H1 (cell line): Measurements from ENCODE around the gene MEF2D. TPM values are rescaled to one million over a fixed set of nuclear protein-coding genes. Genes with fewer than 3 reads are reported as not detected.

Experiments used
- CTCF ChIA-PET: fragments of 300-600 bp; sonication (Branson Sonifier 250); formaldehyde crosslinking; loops from one replicate; lab custom pipeline; 2021; ENCODE audit not compliant: partially characterized antibody; lab: Charles Lee
- POLR2A ChIA-PET: fragments of 300-600 bp; sonication (Branson Sonifier 250); formaldehyde crosslinking; loops from one replicate; lab custom pipeline; 2021; ENCODE audit warnings: inconsistent platforms; ENCODE audit not compliant: partially characterized antibody; lab: Charles Lee
- DNase-seq, 2 experiments: peaks; one replicate each; pipeline versions ENCODE4 v3.0.0 to v3.0.0-alpha.2; 2010 to 2022; ENCODE audit warnings: low spot score in 2 of 2, low read depth in 1 of 2, mixed read lengths in 1 of 2
- FAIRE-seq: peaks from 2 replicates; lab custom pipeline; 2011; peaks lifted over from hg19 to GRCh38; lab: Jason Lieb, UNC
- H2AFZ ChIP-seq: 2 replicates; pipeline ENCODE4 v1.8.1; 2012; ENCODE audit warnings: low read length, inconsistent platforms
- H2AK5ac ChIP-seq: 2 replicates; pipeline ENCODE4 v1.6.1; 2013; ENCODE audit warnings: low read depth, low read length
- H2BK120ac ChIP-seq: replicated peaks from 2 replicates; pipeline ENCODE3; 2013; ENCODE audit warnings: low read depth, low read length, inconsistent platforms
- H2BK12ac ChIP-seq: 2 replicates; pipeline ENCODE4 v1.6.1; 2013; ENCODE audit warnings: low read depth, low read length
- H2BK15ac ChIP-seq: 2 replicates; pipeline ENCODE4 v1.6.1; 2013; ENCODE audit warnings: low read length
- H2BK20ac ChIP-seq: 2 replicates; pipeline ENCODE4 v1.6.1; 2013; ENCODE audit warnings: low read length
- H2BK5ac ChIP-seq: 2 replicates; pipeline ENCODE4 v1.6.1; 2013; ENCODE audit warnings: low read depth, low read length
- H3K14ac ChIP-seq: 2 replicates; pipeline ENCODE4 v1.6.1; 2013; ENCODE audit warnings: inconsistent platforms; ENCODE audit not compliant: insufficient read length
- H3K18ac ChIP-seq: 2 replicates; pipeline ENCODE4 v1.6.1; 2013; ENCODE audit warnings: low read length; ENCODE audit errors: extremely low read depth
- H3K23ac ChIP-seq: 2 replicates; pipeline ENCODE4 v1.6.1; 2013; ENCODE audit warnings: inconsistent platforms; ENCODE audit not compliant: insufficient read length
- H3K23me2 ChIP-seq: 2 replicates; pipeline ENCODE4 v1.6.1; 2013; ENCODE audit warnings: low read depth, low read length
- H3K27ac ChIP-seq: 2 replicates; pipeline ENCODE4 v1.6.1; 2011; ENCODE audit warnings: low read depth, low read length, inconsistent platforms
- H3K27me3 ChIP-seq, 4 experiments: replicated peaks in 1 of 4; 1 replicate in 1 of 4; 2 replicates in 3 of 4; pipeline versions ENCODE4 v1.6.1 to v1.8.1; 2011 to 2013; ENCODE audit warnings: low read length in 3 of 4, mild to moderate bottlenecking in 3 of 4, inconsistent platforms in 2 of 4, mixed read lengths in 2 of 4, moderate library complexity in 1 of 4; ENCODE audit not compliant: control insufficient read depth in 3 of 4, insufficient read depth in 3 of 4; ENCODE audit errors: extremely low read depth in 1 of 4
- H3K36me3 ChIP-seq, 4 experiments: 2 replicates each; pipeline versions ENCODE4 v1.6.1 to v1.8.1; 2011 to 2013; ENCODE audit warnings: mild to moderate bottlenecking in 4 of 4, low read length in 3 of 4, moderate library complexity in 2 of 4, control low read depth in 1 of 4, inconsistent platforms in 1 of 4; ENCODE audit not compliant: insufficient read depth in 4 of 4, control insufficient read depth in 2 of 4
- H3K4ac ChIP-seq: replicated peaks from 2 replicates; pipeline ENCODE3; 2013; ENCODE audit warnings: low read length, low read depth, mixed read lengths, inconsistent platforms; ENCODE audit not compliant: insufficient read length
- H3K4me1 ChIP-seq, 4 experiments: replicated peaks in 1 of 4; 1 replicate in 1 of 4; 2 replicates in 3 of 4; pipeline versions ENCODE4 v1.6.1 to v1.8.1; 2011 to 2013; ENCODE audit warnings: low read length in 3 of 4, inconsistent platforms in 2 of 4, mixed read lengths in 1 of 4; ENCODE audit not compliant: insufficient read depth in 4 of 4, control insufficient read depth in 3 of 4
- H3K4me2 ChIP-seq, 2 experiments: 2 replicates each; pipeline versions ENCODE4 v1.6.1 to v1.8.1; 2011 to 2013; ENCODE audit warnings: low read depth in 2 of 2, low read length in 2 of 2, control low read depth in 1 of 2, inconsistent platforms in 1 of 2, mild to moderate bottlenecking in 1 of 2; ENCODE audit not compliant: insufficient read depth in 1 of 2
- H3K4me3 ChIP-seq, 4 experiments: fragments of 200-600, 300-600 bp in 1 of 4; sonication (generic), shearing (Covaris generic), sonication (Bioruptor Twin) in 1 of 4; 2 replicates each; pipeline versions ENCODE4 v1.5.1 to v1.8.1; 2011 to 2016; ENCODE audit warnings: low read length in 4 of 4, low read depth in 3 of 4, control low read depth in 2 of 4, inconsistent platforms in 2 of 4, mild to moderate bottlenecking in 2 of 4, mixed read lengths in 1 of 4, moderate library complexity in 1 of 4; ENCODE audit not compliant: insufficient read depth in 2 of 4; ENCODE audit errors: extremely low read depth in 1 of 4
- H3K56ac ChIP-seq: replicated peaks from 2 replicates; pipeline ENCODE3; 2013; ENCODE audit warnings: low read depth, mild to moderate bottlenecking, mixed read lengths, low read length, inconsistent platforms; ENCODE audit not compliant: insufficient read length
- H3K79me1 ChIP-seq: 2 replicates; pipeline ENCODE4 v1.6.1; 2013; ENCODE audit warnings: low read depth, low read length, control low read depth
- H3K79me2 ChIP-seq, 2 experiments: 2 replicates each; pipeline versions ENCODE4 v1.6.1 to v1.8.1; 2012 to 2013; ENCODE audit warnings: low read length in 2 of 2, mild to moderate bottlenecking in 2 of 2, inconsistent platforms in 1 of 2; ENCODE audit not compliant: insufficient read depth in 2 of 2, control insufficient read depth in 1 of 2
- H3K9ac ChIP-seq, 4 experiments: replicated peaks in 1 of 4; 1 replicate in 1 of 4; 2 replicates in 3 of 4; pipeline versions ENCODE4 v1.6.1 to v1.8.1; 2011 to 2013; ENCODE audit warnings: low read depth in 3 of 4, low read length in 3 of 4, control low read depth in 2 of 4, mild to moderate bottlenecking in 2 of 4, moderate library complexity in 2 of 4, inconsistent platforms in 1 of 4; ENCODE audit errors: extremely low read depth in 1 of 4
- H3K9me3 ChIP-seq, 2 experiments: 2 replicates each; pipeline versions ENCODE4 v1.6.1 to v1.8.1; 2012 to 2013; ENCODE audit warnings: mild to moderate bottlenecking in 2 of 2, moderate library complexity in 2 of 2, control low read depth in 1 of 2, inconsistent platforms in 1 of 2, low read depth in 1 of 2, low read length in 1 of 2, mixed read lengths in 1 of 2; ENCODE audit not compliant: insufficient read depth in 2 of 2
- H4K20me1 ChIP-seq, 2 experiments: replicated peaks in 1 of 2; 2 replicates each; pipeline versions ENCODE3 to v1.8.1; 2011 to 2013; ENCODE audit warnings: inconsistent platforms in 2 of 2, low read length in 2 of 2, mild to moderate bottlenecking in 1 of 2; ENCODE audit not compliant: insufficient read depth in 2 of 2, control insufficient read depth in 1 of 2
- H4K5ac ChIP-seq: 2 replicates; pipeline ENCODE4 v1.6.1; 2013; ENCODE audit warnings: low read length, low read depth, mixed read lengths, inconsistent platforms; ENCODE audit not compliant: insufficient read length
- H4K8ac ChIP-seq: 2 replicates; pipeline ENCODE4 v1.8.0; 2013; ENCODE audit warnings: mild to moderate bottlenecking, moderate library complexity, low read length, inconsistent platforms; ENCODE audit not compliant: insufficient read depth; ENCODE audit errors: extremely low read depth
- H4K91ac ChIP-seq: replicated peaks from 2 replicates; pipeline ENCODE3; 2013; ENCODE audit warnings: low read length, mixed read lengths, inconsistent platforms; ENCODE audit not compliant: insufficient read length
- SIN3A ChIP-seq, 2 experiments: IDR thresholded peaks in 1 of 2; conservative IDR thresholded peaks in 1 of 2; 2 replicates each; pipeline ENCODE4 v1.6.1; 2011 to 2012; ENCODE audit warnings: low read length in 2 of 2, improper control_type of control experiment in 1 of 2, low read depth in 1 of 2, mild to moderate bottlenecking in 1 of 2
- SUZ12 ChIP-seq: fragments of 200-600 bp; sonication (generic); IDR thresholded peaks from 2 replicates; pipeline ENCODE4 v1.6.1; 2012; ENCODE audit warnings: mild to moderate bottlenecking, inconsistent platforms, low read length, moderate library complexity, mixed read lengths
- WGBS, 2 experiments: shearing (Covaris generic) in 1 of 2; methylation state at CpG; one replicate each; pipeline versions ENCODE4 v1.1.6 to v1.1.7; 2013 to 2015; ENCODE audit warnings: low lambda C conversion rate in 2 of 2, mixed read lengths in 2 of 2, inconsistent platforms in 1 of 2, low coverage in 1 of 2, missing lambda C conversion rate in 1 of 2; ENCODE audit not compliant: insufficient replicate concordance in 2 of 2, insufficient coverage in 1 of 2, insufficient read length in 1 of 2; ENCODE audit errors: extremely low coverage in 1 of 2, missing lambda C conversion rate in 1 of 2; 5-methylcytosine and 5-hydroxymethylcytosine counted together
- polyA plus RNA-seq, 7 experiments: library from polyadenylated mRNA; depleted of rRNA in 3 of 7; stranded (reverse) in 5 of 7; unstranded in 2 of 7; fragments of >200 nt in 5 of 7; fragments of 200-250 nt in 2 of 7; gene quantifications; 1 replicate in 5 of 7; 2 replicates in 1 of 7; 4 replicates in 1 of 7; pipeline versions ENCODE4 v1.2.1 to v1.2.3, GENCODE V29; 2011 to 2013; ENCODE audit warnings: missing spikeins in 2 of 7, mixed read lengths in 2 of 7
- total RNA-seq: library from RNA; stranded (reverse); fragmentation: NEBNext Ultra II Directional; extraction: Animal tissue kit (Norgen Biotek cat#: 25700); gene quantifications from 2 replicates; pipeline ENCODE4 v1.2.1, GENCODE V29; 2021

The MEF2D gene
- total and polyA plus RNA-seq, 2 of the 8 experiments (the other 6 are each of a cell fraction or from before 2014, with no cell fraction given) = 17.3 to 20.3 TPM

DNA sequence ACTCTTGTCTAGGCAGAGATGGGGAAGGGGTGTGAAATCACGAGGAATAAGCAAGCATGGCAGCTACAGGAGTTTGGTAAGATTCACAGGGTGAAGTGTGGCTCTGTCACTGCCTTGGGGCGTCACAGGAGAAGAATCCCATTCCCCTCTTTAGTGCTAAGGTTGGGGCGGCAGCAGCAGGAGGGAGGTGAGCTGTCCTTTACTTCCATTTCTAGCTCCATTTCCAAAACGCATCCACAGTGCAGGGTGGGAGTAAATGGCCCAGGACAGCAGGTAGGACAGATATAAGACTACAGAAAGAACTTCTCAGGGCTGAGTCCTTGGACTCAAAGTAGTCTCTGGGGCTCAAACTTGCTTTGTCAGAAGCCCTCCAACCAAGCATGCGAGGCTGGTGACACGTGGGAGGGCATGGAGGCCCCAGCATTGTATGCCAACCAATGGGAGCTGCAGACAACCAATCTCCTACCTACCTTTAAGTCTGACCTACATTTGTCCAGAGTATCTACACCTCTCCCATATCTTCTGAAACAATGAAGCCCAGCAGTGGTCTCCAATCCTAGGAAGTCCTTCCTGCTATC is 8.5 kb downstream of the MEF2D start:
- POLR2A ChIA-PET = interaction anchor here (0.9 to 16.1 kb wide), 4 partner anchors 10 to 99 kb away, joined by 3 to 166 read pairs (median 4); partner anchors contain the start of genes MEF2D and NAXE

More for the DNA sequence above, 8.5 kb downstream of the MEF2D start:
- peak overlapping the region; percentile 7; the same call in 1 of the 2 replicates for H2AK5ac ChIP-seq
- H2BK12ac ChIP-seq = no peak overlapping the region; the same call in 1 of the 2 replicates
- H3K4me2 ChIP-seq = peak overlapping the region in 1 of 2 experiments; percentile 79; a peak in 1 of 4 replicates
- no peaks in the 10 kb centered on the region for H3K36me3 ChIP-seq
- TF ChIP-seq SUZ12 = no peak
- TF ChIP-seq SIN3A (conservative IDR thresholded peaks at IDR 0.05 in 1 of 2, IDR thresholded peaks at IDR 0.05 in 1 of 2; ENCODE audit: low read depth in 1 of 2, low read length in 2 of 2) = no peak
- H3K4me1 ChIP-seq = peaks cover 19 to 59% (median 39%) of the 10 kb centered on the region in 4 experiments
- H3K4ac ChIP-seq = no peak overlapping the region
- no peak overlapping the region for H3K23ac ChIP-seq
- H3K79me2 ChIP-seq = peaks cover 2 to 90% of the 10 kb centered on the region in 2 experiments; a peak in 3 of 4 replicates
- H4K20me1 ChIP-seq = peaks cover 2 to 18% of the 10 kb centered on the region in 2 experiments
- no peak overlapping the region for H2AFZ ChIP-seq
- WGBS, 2 experiments = 78% methylated on average over 6 of the region's 6 CpGs; no CpG with 5 or more reads in 1 of the 2 experiments
- H4K8ac ChIP-seq = no peak overlapping the region
- H3K56ac ChIP-seq = no peak overlapping the region
- 0 out of 2 replicates have a peak overlapping the region, but pooled peaks have one; percentile 77 for H2BK20ac ChIP-seq
- no peak overlapping the region for H3K27ac ChIP-seq
- H3K9me3 ChIP-seq = no peaks in the 10 kb centered on the region
- no peak overlapping the region for H2BK120ac ChIP-seq
- no peak overlapping the region for H2BK5ac ChIP-seq
- no peak overlapping the region for H3K9ac ChIP-seq
- no peak overlapping the region for H3K14ac ChIP-seq
- H2BK15ac ChIP-seq = peak overlapping the region; percentile 53
- peaks cover 35% of the 10 kb centered on the region for H3K79me1 ChIP-seq
- no peak overlapping the region for H3K18ac ChIP-seq
- no peak overlapping the region for H4K5ac ChIP-seq
- H4K91ac ChIP-seq = no peak overlapping the region
- FAIRE-seq = no peak
- H3K27me3 ChIP-seq = no peaks in the 10 kb centered on the region
- DNase-seq = no peak
- CTCF ChIA-PET = interaction anchor here (2.4 to 17.4 kb wide), 5 partner anchors 9 to 36 kb away, joined by 13 to 236 read pairs (median 23); partner anchors contain the start of gene MEF2D
- H3K4me3 ChIP-seq = no peak overlapping the region
- no peaks in the 10 kb centered on the region; the same call in 1 of the 2 replicates for H3K23me2 ChIP-seq
